Hindlimb muscle (tissue), 1 donor: ENCODE measurements around the gene NUP50. TPM values are rescaled to one million over a fixed set of nuclear protein-coding genes. Genes with fewer than 3 reads are reported as not detected.
"Not testable (repeated sequence)": the region's sequence is repeated elsewhere in the genome, so short reads cannot be mapped to it uniquely, and the experiment has no call there.

Source experiments
- DNase-seq: peaks from one replicate; pipeline ENCODE4 v3.0.0-alpha.2; 2013
- polyA plus RNA-seq: library from polyadenylated mRNA; unstranded; fragments of 120-200 nt; gene quantifications from one replicate; pipeline ENCODE4 v1.2.1, GENCODE V29; 2013; ENCODE audit not compliant: insufficient read length

NUP50 gene
- polyA plus RNA-seq, 1 donor, result 18.7 TPM

DNA sequence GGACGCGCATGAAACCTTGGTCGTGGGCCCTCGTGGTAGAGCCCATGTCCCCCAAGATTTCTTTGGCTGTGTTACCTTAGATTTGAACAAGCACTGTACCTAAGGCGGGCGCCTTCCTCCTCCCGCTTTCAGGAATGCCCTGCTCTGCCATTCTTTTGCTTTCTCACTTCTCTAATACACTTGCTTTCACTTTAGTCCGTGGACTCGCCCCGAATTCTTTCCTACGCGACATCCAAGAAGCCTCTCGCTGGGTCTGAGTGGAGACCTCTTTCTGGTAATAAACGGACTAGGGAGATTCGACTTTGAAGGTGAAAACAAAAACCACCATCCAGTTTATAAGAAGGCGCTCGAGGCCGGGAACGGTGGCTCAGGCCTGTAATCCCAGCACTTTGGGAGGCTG is 1.2 kb upstream of the NUP50 start:
- DNase-seq, result no peak

DNA sequence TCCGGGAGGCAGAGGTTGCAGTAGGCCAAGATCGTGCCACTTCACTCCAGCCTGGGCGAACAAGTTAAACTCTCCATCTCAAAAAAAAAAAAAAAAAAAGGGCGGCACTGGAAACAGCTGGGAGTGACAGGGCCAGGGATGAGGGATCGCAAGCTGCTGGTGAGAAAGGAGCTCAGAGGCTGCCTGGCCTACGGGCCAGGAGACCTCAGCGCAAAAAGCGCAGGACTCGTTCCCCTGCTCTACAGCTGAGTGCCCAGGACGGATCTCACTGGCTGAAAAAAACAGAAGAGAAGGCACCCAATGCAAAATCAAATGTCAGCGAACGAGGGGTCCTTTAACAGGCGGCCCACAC is 650 bp upstream of the NUP50 start:
- peak; percentile 27 for DNase-seq

DNA sequence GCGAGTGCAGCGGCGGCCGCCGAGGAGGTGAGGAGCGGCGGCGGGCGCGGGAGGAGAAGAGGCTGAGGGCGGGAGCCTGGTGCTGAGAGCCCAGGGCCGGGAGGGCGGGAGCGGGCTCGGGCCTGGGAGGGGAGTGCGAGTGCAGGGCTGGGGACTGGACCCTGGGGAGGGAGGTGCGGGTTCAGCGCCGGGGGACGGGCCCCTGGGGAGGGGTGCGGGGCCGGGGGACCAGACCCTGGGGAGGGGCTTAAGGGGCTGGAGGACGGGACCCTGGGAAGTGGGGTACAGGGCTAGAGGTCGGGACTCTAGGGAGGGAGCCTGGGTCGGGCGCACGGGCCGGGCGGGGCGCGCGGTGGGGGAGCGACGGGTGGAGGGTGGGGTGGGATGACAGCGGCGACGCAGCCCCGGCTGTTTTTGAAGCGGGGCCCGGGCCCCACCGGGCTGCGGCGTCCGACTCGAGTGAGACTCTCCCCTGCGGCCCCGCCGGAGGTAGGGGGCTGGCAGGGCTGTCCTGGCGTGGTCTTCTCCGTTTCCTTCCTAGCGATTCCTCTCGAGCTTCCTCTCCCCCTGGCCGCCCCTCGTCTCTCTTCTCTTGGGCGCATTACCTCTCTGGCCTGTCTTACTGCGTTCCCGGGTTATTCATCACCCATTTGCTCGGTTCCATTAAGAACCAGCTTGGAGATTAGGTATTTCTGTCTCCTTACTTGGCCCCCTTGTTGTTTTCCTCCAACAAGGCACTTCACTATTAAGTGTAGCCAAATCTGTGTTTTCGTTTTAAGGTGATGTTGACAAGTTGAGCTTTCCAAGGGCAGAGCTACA is 754 bp downstream of the NUP50 start:
- no peak for DNase-seq

DNA sequence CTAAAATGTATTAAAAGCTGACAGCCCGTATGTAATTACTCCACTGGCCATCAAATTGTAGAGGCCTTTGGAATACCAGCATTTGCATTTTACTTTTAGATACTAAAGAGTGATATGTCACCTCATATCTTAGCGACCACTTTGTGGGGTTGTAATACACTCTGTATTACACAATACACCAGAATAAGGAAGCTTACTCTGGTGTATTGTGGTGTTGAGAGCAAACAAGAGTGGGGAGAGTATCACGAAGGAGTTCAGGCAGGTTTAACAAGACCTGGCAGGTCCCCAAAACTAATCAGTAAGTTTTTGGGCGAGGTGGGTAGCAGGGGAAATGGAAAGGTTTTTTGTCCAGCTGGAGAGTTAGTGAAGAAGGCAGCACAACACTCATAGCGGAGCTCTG is 3.2 kb downstream of the NUP50 start:
- DNase-seq, result no peak

DNA sequence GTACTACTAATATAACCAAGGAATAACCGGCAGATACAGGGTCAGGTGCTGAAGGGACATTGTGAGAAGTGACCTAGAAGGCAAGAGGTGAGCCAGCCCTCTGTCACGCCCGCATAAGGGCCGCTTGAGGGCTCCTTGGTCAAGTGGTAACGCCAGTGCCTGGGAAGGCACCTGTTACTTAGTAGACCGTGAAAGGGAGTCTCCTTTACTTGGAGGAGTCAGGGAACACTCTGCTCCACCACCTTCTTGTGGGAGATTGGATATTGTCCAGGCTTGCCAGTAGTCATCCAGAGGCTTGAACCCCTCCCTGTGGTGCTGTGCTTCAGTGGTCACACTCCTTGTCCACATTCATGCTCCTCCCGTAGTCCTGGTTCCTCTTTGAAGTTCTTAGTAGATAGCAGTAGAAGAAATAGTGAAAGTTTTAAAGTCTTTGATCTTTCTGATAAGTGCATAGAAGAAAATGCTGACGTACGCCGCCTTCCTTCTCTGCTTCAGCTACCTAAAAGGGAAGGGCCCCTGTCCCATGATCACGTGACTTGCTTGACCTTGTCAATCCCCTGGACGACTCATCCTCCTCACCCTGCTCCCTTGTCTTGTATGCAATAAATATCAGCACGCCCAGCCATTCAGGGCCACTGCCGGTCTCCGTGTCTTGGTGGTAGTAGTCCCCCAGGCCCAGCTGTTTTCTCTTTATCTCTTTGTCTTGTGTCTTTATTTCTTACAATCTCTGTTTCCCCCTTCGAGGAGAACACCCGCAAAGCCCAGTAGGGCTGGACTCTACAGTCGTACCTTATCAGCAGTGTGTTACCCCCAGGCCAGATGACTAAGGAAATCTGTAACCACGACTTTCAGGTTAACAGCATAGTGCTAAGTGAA is 6.1 kb downstream of the NUP50 start:
- DNase-seq, result no peak

DNA sequence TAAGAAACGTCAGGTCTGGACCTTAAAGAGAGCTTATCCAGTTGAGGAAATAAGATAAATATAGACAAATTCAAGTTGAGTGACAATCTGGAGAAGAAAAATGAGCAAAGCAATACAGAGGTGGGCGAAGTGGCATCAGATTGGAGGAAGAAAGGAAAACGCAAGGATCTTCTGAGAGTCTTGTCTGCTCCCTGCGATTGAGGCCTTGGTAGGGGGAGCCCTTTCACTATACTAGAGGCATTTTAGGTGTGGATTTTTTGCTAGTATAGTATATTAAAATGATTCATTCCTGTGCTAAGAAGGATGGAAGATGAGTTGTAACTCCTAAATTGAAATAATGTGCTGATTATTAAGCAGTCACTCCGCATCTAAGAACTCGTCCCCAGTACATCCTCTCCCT is 8.1 kb downstream of the NUP50 start:
- no peak for DNase-seq

DNA sequence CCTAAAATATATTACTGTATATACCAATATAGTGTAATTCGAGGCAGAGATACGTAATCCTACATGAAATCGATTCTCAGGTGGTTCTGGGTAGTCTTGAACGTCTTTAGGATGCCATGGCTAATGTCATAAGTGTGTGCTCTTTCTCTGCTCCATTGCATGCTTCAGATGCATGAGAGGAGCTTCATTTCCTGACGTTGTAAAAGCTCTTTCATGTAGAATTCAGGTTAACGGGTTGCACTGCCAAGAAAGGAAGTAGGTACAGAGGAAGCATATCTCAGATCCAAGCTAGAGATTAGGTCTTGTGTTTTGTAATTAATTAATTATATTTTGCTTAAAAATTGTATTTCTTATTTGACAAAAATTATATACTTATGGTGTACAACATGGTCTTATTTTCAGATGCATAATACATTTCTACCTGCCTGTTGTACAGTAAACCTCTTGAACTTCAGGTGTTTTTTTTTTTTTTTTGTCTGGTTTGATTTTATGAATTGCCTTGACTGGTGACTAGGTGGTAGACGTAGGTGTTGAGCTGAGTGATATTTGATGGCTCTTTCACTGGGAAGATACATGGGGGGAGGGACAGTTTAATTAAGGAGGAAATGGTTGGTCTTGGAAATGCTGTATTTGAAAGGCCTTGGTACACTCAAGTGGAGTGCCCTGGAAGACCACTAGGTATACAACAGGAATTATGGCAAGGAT is 9.3 kb downstream of the NUP50 start:
- DNase-seq, result no peak

DNA sequence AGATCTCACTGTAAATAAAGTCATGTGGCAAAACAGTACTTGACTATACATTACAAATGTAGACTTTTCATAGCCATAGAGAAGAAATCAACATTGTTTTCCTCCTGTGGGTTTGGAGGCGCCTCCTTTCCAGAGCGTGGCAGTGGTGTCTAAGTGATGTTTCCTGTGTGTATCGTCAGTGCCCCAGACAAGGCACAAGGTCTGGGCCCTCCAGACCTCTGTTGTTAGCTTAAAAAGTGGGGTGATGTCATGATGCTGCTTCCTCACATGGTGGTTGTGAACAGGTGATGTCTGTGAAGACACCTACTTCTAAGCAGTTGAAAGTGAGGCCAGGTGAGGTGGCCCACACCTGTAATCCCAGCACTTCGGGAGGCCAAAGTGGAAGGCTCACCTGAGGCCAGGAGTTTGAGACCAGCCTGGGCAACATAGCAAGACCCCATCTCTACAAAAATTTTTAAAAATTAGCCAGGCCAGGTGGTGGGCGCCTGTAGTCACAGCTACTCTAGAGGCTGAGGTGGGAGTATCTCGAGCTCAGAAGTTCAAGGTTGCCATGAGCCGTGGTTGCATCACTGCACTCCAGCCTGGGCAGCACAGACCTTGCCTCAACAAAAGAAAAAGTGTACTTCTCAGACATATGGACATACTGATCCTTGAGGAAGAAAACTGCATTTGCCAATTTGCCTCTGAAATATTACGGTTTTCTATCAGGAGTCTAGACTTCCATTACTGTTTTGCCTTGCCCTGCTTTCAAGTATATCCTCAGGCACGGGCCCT is 15.7 kb downstream of the NUP50 start:
- DNase-seq, result no peak

DNA sequence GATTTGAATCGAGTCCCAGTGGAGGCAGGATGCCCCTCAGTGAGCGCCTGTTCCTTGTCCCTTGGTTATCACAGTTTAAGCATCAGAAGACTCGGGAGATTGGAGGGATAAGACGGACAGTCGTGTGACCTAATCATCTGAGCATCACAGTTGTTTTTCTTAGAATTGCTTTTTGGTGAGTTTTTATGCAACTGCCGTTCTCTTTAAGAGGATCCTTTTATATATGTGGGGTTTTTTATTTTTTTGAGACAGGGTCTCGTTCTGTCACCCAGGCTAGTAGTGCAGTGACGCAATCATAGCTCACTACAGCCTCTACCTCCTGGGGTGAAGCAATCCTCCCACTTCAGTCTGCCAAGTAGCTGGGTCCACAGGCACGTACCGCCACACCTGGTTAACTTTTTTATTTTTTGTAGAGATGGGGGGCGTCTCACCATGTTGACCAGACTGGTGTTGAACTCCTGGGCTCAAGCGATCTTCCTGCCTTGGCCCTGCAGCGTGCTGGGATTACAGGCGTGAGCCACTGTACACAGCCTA is 16.5 kb downstream of the NUP50 start:
- DNase-seq, result no peak

DNA sequence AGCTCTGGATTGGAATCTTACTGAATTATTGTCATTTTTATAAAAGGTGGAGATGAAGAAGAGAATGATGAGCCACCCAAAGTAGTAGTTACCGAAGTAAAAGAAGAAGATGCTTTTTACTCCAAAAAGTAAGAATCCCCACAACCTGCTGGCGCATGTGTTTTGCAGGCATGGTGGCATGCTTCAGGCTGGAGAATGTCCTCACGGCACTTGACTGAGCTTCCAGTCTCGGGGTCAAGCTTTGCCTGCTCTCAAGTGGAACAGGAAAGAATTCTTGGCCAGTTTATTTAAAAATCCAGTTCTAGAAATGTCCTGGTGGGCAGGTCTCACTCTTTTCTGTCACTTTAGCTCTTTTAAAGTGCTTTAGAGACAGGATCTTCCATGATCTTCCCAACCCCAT is 17.5 kb downstream of the NUP50 start:
- DNase-seq, result no peak

DNA sequence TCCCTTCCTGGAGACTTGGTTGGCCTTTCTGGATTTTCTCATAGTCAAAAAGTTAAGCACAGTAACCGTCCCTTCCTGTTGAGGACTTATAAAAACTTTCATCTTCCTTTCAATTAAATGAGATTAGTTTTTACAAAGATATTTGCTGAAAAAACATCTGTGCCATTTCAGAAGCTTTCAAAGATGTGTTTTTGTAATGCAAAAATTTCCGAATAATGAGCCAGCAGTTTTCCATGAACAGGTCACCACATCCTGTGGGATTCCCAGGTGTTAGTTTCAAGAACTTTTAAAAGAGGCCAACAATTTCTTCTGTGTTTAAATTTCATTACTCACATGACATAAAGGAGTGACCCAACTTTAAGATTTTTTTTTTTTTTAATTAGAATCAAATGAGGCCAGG is 18.0 kb downstream of the NUP50 start:
- no peak for DNase-seq

DNA sequence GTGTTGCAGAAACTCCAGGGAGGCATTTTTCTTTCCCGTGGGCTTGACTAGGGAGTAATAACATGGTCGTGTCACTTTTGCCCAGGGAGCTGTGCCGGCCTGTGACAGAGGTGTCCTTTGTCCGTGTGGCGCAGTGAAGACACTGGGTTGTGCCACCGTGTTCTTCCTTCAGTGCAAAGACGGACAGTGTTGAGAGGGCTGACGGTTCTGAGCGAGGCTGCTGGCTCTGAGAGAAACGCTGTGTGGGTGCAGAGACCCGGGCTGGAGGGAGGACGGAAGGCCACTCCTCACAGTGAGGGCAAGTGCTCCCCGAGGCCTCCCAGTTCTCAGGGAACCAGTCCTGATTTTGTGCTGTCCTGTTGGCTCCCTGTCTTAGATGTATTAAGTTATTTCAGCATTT is 20.2 kb downstream of the NUP50 start:
- DNase-seq, result no peak

DNA sequence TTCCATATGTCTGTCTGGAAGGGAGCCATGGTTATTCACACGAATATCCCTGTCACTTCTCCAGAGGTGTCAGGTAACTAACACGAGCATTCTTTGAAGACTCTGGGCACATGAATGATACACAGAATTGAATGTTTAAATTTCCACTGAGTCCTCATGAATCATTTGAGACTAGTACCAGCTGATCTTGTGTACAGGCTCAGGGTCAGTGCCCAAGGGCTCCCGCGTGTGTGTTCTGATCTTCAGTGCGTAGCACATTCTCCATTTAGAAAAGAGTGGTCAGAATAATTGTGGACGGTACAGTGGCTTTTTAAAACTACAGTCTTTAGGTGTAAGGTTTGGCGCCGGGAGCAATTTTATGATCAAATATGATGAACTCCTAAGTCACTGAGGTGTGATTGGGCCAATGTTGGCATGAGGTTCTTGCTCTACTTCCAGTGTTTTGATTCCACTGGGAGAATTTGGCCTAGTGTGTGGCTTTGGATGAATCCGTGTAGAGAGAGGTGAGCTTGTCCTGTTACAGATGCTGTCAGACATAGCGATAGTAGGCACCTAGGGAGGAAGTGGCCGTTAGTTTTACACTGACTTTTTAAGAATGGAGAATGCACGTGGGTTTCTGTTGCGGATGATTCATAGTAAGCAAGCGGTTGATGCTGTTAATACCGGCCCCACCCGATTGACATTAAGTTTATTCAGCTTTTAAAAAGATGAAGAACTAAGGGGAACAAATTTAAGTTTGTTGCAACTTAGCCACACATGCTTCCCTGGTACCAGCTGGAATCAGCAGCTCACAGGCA is 22.2 kb downstream of the NUP50 start:
- DNase-seq, result no peak

DNA sequence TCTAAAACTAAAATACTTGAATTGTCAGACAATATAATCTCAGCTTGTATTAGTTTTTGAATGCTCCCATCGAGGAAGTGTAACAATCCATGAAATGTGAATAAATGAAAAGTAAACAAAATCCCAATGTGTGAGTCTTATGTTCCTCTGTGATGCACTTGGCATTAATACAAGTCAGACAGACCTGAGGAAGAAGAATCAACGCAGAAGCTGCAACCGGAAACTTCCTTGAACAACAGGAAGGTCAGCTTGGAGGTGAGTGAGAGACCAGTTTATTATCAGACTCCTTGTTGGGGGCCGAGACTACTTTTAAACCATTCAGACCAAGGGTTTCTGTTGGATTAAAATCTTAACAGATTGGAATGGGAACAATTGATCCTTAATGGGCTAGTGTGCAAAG is 24.2 kb downstream of the NUP50 start:
- DNase-seq, result no peak

DNA sequence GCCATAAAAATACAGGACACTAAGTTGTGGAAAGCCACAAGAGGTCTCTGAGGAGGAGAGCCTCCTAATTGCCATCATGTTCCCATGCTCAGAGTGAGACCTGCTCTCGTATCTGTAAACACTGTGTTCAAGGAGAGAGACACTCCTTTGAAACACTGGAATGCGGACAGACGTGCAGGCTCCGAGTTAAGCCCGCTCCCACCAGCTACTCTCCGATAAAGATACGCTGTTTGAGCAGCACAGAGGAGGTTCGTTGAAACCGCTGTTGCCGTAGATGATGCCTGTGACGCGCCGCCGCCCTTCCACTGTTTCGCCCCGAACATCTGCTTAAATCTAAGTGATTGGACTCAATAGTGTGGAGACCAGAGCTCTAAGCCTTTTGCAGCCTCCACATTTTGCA is 25.1 kb downstream of the NUP50 start:
- no peak for DNase-seq

DNA sequence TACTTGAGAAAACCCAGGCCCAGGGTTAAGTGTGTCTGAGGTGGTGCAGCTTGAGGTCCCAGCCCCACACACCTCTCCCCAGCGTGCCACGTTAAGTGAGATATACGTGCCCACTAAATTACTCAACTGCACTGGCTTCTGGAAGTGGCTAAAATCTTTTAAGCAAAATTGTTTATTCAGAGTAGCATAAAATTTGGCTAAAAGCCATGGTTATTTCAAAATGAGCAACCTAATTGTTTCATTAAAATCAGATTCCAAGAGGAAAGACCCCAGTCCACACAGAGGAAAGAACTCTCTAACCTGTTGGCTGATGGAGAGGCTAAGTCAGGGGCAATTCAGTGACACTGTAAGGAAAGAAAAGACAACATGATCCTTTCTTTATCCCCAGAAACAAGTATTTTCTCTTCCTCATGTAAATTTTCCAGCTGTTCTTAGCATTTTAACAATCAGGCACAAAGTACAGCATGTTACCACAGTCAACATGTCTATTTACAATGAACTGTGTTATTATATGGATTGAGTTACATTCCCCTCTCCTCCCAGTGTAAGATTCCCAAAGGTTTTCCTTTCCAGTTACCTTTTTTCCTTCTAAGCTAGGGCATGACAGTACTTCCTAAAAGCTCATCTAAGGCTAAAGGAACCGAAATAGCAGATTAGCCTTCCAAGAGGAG is 26.6 kb downstream of the NUP50 start:
- DNase-seq, result no peak

DNA sequence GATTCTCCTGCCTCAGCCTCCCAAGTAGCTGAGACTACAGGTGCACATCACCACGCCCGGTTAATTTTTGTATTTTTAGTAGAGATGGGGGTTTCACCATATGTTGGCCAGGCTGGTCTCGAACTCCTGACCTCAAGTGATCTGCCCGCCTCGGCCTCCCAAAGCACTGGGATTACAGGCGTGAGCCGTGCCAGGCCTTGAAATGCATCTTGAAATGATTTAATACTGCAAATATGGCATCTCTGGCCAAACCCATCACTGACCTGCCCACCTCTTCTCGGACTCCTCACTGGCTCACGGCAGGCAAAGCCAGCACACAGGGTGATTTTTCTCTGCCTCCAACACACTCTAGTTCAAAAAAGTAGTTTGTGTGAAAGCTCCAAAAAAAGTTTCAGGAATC is 28.0 kb downstream of the NUP50 start:
- not testable (repeated sequence) for DNase-seq

DNA sequence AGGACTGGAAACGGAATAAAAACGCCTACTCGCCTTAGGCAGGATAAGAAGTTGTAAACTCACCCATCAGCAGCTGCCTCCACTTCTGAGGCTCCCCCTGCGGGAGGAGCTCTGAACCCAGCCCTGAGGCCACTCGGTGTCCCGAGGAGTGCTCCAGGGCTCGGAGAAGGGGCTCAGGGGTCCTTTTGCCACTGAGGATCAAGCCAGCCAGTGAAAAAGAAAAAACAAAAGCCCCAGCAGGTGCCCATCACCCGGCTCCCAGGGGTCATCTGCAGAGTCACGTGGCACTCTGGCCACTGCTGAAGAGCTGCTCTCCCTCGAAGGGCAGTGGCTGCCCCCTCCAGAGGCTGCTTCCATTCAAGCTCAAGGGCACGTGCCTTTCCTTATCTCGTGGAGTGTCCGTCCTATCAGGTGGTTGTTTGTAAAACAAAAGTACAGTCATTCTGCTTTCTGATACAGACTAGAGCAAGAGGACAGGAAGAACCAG is 29.0 kb downstream of the NUP50 start:
- DNase-seq, result no peak

DNA sequence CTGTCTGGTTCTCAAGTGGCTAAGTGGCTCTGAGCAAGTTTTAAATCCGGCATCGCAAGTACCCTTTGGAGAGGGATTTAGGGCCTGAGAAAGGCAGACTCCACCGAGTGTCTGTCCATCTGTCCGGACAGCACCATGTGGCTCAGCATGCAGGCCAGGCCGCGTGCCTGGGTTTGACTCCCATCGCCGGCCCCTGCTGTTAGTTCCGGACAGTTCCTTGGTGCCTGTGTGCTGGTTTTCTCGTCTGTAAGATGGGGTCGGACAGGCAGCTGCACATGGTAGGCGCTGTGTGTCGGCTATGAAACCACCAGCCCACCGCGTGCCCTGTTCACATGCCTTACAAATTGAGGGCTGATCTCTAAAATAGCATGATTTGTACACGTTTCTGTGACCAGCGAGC is 31.0 kb downstream of the NUP50 start:
- no peak for DNase-seq

DNA sequence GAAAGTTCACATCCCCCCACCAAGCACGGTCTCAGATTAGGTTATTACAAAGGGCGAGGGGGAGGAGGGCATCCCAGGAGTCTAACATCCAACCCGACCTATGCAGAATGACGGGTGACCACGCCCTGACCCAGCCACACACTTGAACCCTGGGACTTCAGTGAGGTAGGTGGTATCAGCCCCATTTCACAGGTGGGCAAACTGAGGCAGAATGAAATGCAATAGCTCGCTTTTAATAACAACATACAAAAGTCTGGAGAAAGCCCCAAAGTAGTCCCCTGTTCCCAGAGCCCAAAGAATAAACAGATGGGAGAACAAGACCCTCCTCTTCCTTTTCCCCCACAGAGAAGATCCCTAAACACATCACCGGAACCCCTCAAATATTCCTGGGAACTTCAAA is 31.9 kb downstream of the NUP50 start:
- no peak for DNase-seq

DNA sequence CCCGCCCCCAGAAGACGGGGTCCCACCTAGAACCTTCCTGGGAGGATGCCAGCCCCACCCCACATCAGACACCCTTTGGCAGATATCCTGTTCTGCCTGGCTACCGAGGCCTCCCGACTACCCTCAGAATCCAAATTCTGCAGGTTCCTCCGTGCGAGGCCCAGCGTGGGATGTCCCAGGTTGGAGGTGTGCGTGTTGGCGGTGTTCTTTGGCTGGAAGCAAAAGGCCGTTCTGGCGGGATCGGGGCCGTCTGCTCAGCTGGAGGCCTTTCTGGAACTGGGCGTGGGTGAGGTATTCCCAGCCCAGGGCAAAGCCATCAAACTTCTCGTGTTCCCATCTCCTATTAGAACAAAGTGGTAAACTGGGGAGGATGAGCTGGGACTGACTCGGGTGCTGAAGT is 32.6 kb downstream of the NUP50 start:
- DNase-seq, result no peak
